IMR-90 (cell line): ENCODE measurements around the gene ANKFY1. TPM values are rescaled to one million over a fixed set of nuclear protein-coding genes. Genes with fewer than 3 reads are reported as not detected.
"Not testable (repeated sequence)": the region's sequence is repeated elsewhere in the genome, so short reads cannot be mapped to it uniquely, and the experiment has no call there.

Experiments used
- ATAC-seq: fragments of 200-7000 bp; cut with Tn5 transposase; 2 replicates; pipeline ENCODE4 v1.9.1; 2020; ENCODE audit warnings: low read depth, mild to moderate bottlenecking, moderate library complexity
- BruUV-seq: library from RNA; stranded (reverse); fragments of 400-500 nt; replicated peaks from 2 replicates; lab custom pipeline; 2021; lab: Mats Ljungman, UMichigan
- CTCF ChIA-PET: fragments of 300-600 bp; formaldehyde crosslinking; extraction: SDS; loops from one replicate; lab custom pipeline; 2021; ENCODE audit warnings: antibody characterized with exemption; lab: Yijun Ruan, JAX
- POLR2A ChIA-PET: fragments of 300-600 bp; sonication (Branson Sonifier 250); formaldehyde crosslinking; loops from one replicate; lab custom pipeline; 2022; ENCODE audit warnings: antibody characterized with exemption; ENCODE audit not compliant: unreplicated experiment; lab: Charles Lee
- DNase-seq: peaks from one replicate; pipeline ENCODE4 v3.0.0; 2013
- H2AFZ ChIP-seq: replicated peaks from 2 replicates; pipeline ENCODE3; 2013; ENCODE audit warnings: low read length, mild to moderate bottlenecking; ENCODE audit not compliant: poor library complexity
- H2AK5ac ChIP-seq: 2 replicates; pipeline ENCODE4 v1.6.1; 2013; ENCODE audit warnings: low read depth, low read length, inconsistent platforms
- H2AK9ac ChIP-seq: replicated peaks from 2 replicates; pipeline ENCODE3; 2013; ENCODE audit warnings: mild to moderate bottlenecking, low read depth, low read length, moderate library complexity; ENCODE audit not compliant: poor library complexity
- H2BK120ac ChIP-seq: 2 replicates; pipeline ENCODE4 v1.6.1; 2013; ENCODE audit warnings: low read depth, low read length, inconsistent platforms
- H2BK15ac ChIP-seq: 3 replicates; pipeline ENCODE4 v1.6.1; 2013; ENCODE audit warnings: low read depth, low read length, inconsistent platforms
- H2BK20ac ChIP-seq: 2 replicates; pipeline ENCODE4 v1.6.1; 2013; ENCODE audit warnings: low read depth, mild to moderate bottlenecking, inconsistent platforms, low read length, moderate library complexity
- H2BK5ac ChIP-seq: 2 replicates; pipeline ENCODE4 v1.6.1; 2013; ENCODE audit warnings: mild to moderate bottlenecking, low read depth, low read length, inconsistent platforms; ENCODE audit not compliant: poor library complexity, severe bottlenecking
- H3K14ac ChIP-seq: replicated peaks from 2 replicates; pipeline ENCODE4 v1.6.1; 2013; ENCODE audit warnings: low read depth, low read length, inconsistent platforms
- H3K18ac ChIP-seq: 2 replicates; pipeline ENCODE4 v1.6.1; 2013; ENCODE audit warnings: low read depth, low read length, control low read depth
- H3K23ac ChIP-seq: 2 replicates; pipeline ENCODE4 v1.6.1; 2013; ENCODE audit warnings: low read depth, low read length, inconsistent platforms
- H3K27ac ChIP-seq: 2 replicates; pipeline ENCODE4 v1.5.1; 2013; ENCODE audit warnings: mild to moderate bottlenecking, control low read depth, low read length; ENCODE audit not compliant: insufficient read depth
- H3K27me3 ChIP-seq: 2 replicates; pipeline ENCODE4 v1.6.1; 2013; ENCODE audit warnings: low read length; ENCODE audit not compliant: control insufficient read depth, insufficient read depth
- H3K36me3 ChIP-seq: 2 replicates; pipeline ENCODE4 v1.6.1; 2013; ENCODE audit warnings: low read length, mixed read lengths; ENCODE audit not compliant: control insufficient read depth, insufficient read depth
- H3K4ac ChIP-seq: 2 replicates; pipeline ENCODE4 v1.6.1; 2013; ENCODE audit warnings: low read depth, low read length, inconsistent platforms
- H3K4me1 ChIP-seq: 2 replicates; pipeline ENCODE4 v1.6.1; 2013; ENCODE audit warnings: low read length, mixed read lengths; ENCODE audit not compliant: control insufficient read depth, insufficient read depth
- H3K4me2 ChIP-seq: 2 replicates; pipeline ENCODE4 v1.6.1; 2013; ENCODE audit warnings: low read depth, mild to moderate bottlenecking, control low read depth, low read length, moderate library complexity
- H3K4me3 ChIP-seq: 2 replicates; pipeline ENCODE4 v1.5.1; 2013; ENCODE audit warnings: low read depth, mild to moderate bottlenecking, control low read depth, low read length, moderate library complexity; ENCODE audit not compliant: insufficient read depth
- H3K56ac ChIP-seq: 2 replicates; pipeline ENCODE4 v1.6.1; 2013; ENCODE audit warnings: low read length, inconsistent platforms; ENCODE audit not compliant: insufficient read depth; ENCODE audit errors: extremely low read depth
- H3K79me1 ChIP-seq, 2 experiments: 2 replicates each; pipeline ENCODE4 v1.6.1; 2013; ENCODE audit warnings: low read length in 2 of 2, inconsistent platforms in 1 of 2, low read depth in 1 of 2
- H3K9ac ChIP-seq: 2 replicates; pipeline ENCODE4 v1.6.1; 2013; ENCODE audit warnings: low read depth, low read length, control low read depth
- H3K9me1 ChIP-seq: 2 replicates; pipeline ENCODE4 v1.6.1; 2013; ENCODE audit warnings: low read length, inconsistent platforms; ENCODE audit not compliant: insufficient read depth
- H3K9me3 ChIP-seq: 2 replicates; pipeline ENCODE4 v1.6.1; 2013; ENCODE audit warnings: low read length; ENCODE audit not compliant: control insufficient read depth, insufficient read depth
- H4K20me1 ChIP-seq: 2 replicates; pipeline ENCODE4 v1.6.1; 2013; ENCODE audit warnings: low read length, inconsistent platforms; ENCODE audit not compliant: insufficient read depth
- H4K5ac ChIP-seq: 2 replicates; pipeline ENCODE4 v1.6.1; 2013; ENCODE audit warnings: mild to moderate bottlenecking, low read depth, low read length, control low read depth
- H4K8ac ChIP-seq, 2 experiments: 2 replicates each; pipeline ENCODE4 v1.6.1; 2013; ENCODE audit warnings: low read depth in 2 of 2, low read length in 2 of 2, control low read depth in 1 of 2, inconsistent platforms in 1 of 2
- H4K91ac ChIP-seq: 2 replicates; pipeline ENCODE4 v1.6.1; 2013; ENCODE audit warnings: low read depth, low read length, inconsistent platforms; ENCODE audit not compliant: insufficient read depth
- WGBS, 2 experiments: methylation state at CpG; one replicate each; pipeline versions ENCODE4 v1.1.5 to v1.1.7; 2013; ENCODE audit warnings: missing lambda C conversion rate in 2 of 2; ENCODE audit not compliant: insufficient read length in 1 of 2; ENCODE audit errors: extremely low coverage in 2 of 2; 5-methylcytosine and 5-hydroxymethylcytosine counted together
- dilution Hi-C: fragments of 300-500 bp; cut with HindIII; formaldehyde crosslinking; loops from one replicate; pipeline ENCODE4 v1.14.3; 2018; ENCODE audit warnings: low sequenced_read_pairs; ENCODE audit not compliant: unreplicated experiment
- in situ Hi-C: fragments of 300-500 bp; cut with MboI; formaldehyde crosslinking; loops from 3 replicates; pipeline ENCODE4 v1.14.3; 2019; ENCODE audit warnings: low sequenced_read_pairs, inconsistent platforms, mixed read lengths
- intact Hi-C: fragments of 100-400 bp; cut with micrococcal nuclease; formaldehyde crosslinking; loops from 2 replicates; pipeline ENCODE4 v1.10.0; 2022
- polyA plus RNA-seq, 3 experiments: library from polyadenylated mRNA; depleted of rRNA; stranded (reverse); fragments of >200 nt; gene quantifications; 2 replicates each; pipeline ENCODE4 v1.2.3, GENCODE V29; 2012; ENCODE audit warnings: low replicate concordance in 1 of 3
- total RNA-seq: library from RNA; depleted of rRNA; stranded (reverse); fragments of >200 nt; gene quantifications from 2 replicates; pipeline ENCODE4 v1.2.3, GENCODE V29; 2012

Gene ANKFY1
- total and polyA plus RNA-seq, 2 of the 4 experiments (the other 2 are of a cell fraction) = 32.3 to 48.9 TPM

DNA sequence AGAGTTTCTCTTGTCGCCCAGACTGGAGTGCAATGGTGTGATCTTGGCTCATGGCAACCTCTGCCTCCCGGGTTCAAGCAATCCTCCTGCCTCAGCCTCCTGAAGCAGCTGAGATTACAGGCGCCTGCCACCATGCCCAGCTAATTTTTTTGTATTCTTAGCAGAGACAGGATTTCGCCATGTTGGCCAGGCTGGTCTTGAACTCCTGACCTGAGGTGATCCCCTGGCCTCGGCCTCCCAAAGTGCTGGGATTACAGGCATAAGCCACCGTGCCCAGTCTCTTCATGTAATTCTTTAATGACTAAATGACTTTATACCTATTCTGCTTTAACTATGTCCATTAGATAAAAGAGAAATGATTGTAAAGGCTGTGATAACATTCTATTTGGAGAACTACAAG, 8.5 kb downstream of the ANKFY1 start:
- H4K5ac ChIP-seq, intact Hi-C loops, H4K8ac ChIP-seq, DNase-seq, H3K18ac ChIP-seq, H2BK5ac ChIP-seq, H4K91ac ChIP-seq, H2BK15ac ChIP-seq, H3K14ac ChIP-seq, in situ Hi-C loops, H3K27me3 ChIP-seq, H3K4me1 ChIP-seq, BruUV-seq, H2BK20ac ChIP-seq, H3K36me3 ChIP-seq, H3K23ac ChIP-seq, H3K9ac ChIP-seq, H2AK5ac ChIP-seq, H3K9me3 ChIP-seq, H3K4me2 ChIP-seq, H3K4me3 ChIP-seq, POLR2A ChIA-PET, H3K4ac ChIP-seq, dilution Hi-C loops, H2BK120ac ChIP-seq, H2AFZ ChIP-seq, H3K27ac ChIP-seq, H3K9me1 ChIP-seq, H2AK9ac ChIP-seq, H3K56ac ChIP-seq, ATAC-seq: not testable (repeated sequence)
- H4K20me1 ChIP-seq = peaks cover 63% of the 10 kb centered on the region
- WGBS, 2 experiments = 92% methylated on average over 2 of the region's 6 CpGs; no CpG with 5 or more reads in 1 of the 2 experiments
- peaks cover 35 to 74% of the 10 kb centered on the region in 2 experiments for H3K79me1 ChIP-seq
- CTCF ChIA-PET = interaction anchor here (1.3 kb wide), 1 partner anchor 40 kb away, joined by 4 read pairs; no protein-coding TSS in a partner anchor
